Lung (tissue), 12 donors: ENCODE data around the gene RAB3C. TPM values are rescaled to one million over a fixed set of nuclear protein-coding genes. Genes with fewer than 3 reads are reported as not detected.

Experiments used
- ATAC-seq: fragments of 200-7000 bp; cut with Tn5 transposase; one replicate; pipeline ENCODE4 v1.9.1; 2020; ENCODE audit warnings: moderate number of reproducible peaks; ENCODE audit not compliant: insufficient read depth, low FRiP score
- DNase-seq, 3 donors: peaks; one replicate each; pipeline ENCODE4 v3.0.0-alpha.2; 2013 to 2017
- H3K27ac ChIP-seq, 2 donors: one replicate each; pipeline ENCODE4 v1.5.1; 2013; ENCODE audit warnings: mild to moderate bottlenecking in 2 of 2, moderate library complexity in 2 of 2, control low read depth in 1 of 2, inconsistent platforms in 1 of 2, low read depth in 1 of 2, low read length in 1 of 2
- H3K27me3 ChIP-seq, 3 donors: one replicate each; pipeline ENCODE4 v1.5.1; 2013; ENCODE audit warnings: low read length in 2 of 3; ENCODE audit not compliant: control insufficient read depth in 3 of 3, insufficient read depth in 3 of 3
- H3K36me3 ChIP-seq, 4 donors: one replicate each; pipeline ENCODE4 v1.5.1; 2013; ENCODE audit warnings: low read length in 4 of 4, mild to moderate bottlenecking in 1 of 4, moderate library complexity in 1 of 4; ENCODE audit not compliant: control insufficient read depth in 4 of 4, insufficient read depth in 4 of 4
- H3K4me1 ChIP-seq, 5 donors: one replicate each; pipeline ENCODE4 v1.5.1; 2013; ENCODE audit warnings: low read length in 5 of 5, mild to moderate bottlenecking in 2 of 5, moderate library complexity in 1 of 5; ENCODE audit not compliant: control insufficient read depth in 5 of 5, insufficient read depth in 5 of 5
- H3K4me3 ChIP-seq: one replicate; pipeline ENCODE4 v1.5.1; 2013; ENCODE audit warnings: mild to moderate bottlenecking, control low read depth, moderate library complexity
- H3K9ac ChIP-seq, 2 donors: one replicate each; pipeline ENCODE4 v1.5.1; 2013; ENCODE audit warnings: low read length in 2 of 2, control low read depth in 1 of 2; ENCODE audit not compliant: insufficient read depth in 1 of 2
- H3K9me3 ChIP-seq, 4 donors: one replicate each; pipeline ENCODE4 v1.5.1; 2013; ENCODE audit warnings: low read length in 3 of 4, mild to moderate bottlenecking in 1 of 4, moderate library complexity in 1 of 4; ENCODE audit not compliant: control insufficient read depth in 4 of 4, insufficient read depth in 3 of 4
- WGBS, 2 donors: extraction: QIAGEN DNeasy Blood & Tissue Kit; methylation state at CpG; one replicate each; pipeline ENCODE4 v1.1.7; 2013; 5-methylcytosine and 5-hydroxymethylcytosine counted together
- polyA plus RNA-seq, 2 donors: library from polyadenylated mRNA; stranded (reverse); fragments of 200-250 nt; gene quantifications; one replicate each; pipeline ENCODE4 v1.2.1, GENCODE V29; 2013
- total RNA-seq, 2 donors: library from RNA; depleted of rRNA in 1 of 2; stranded (reverse); fragments of >200 nt in 1 of 2; gene quantifications; one replicate each; pipeline ENCODE4 v1.2.1, GENCODE V29; 2014 to 2021
- TF ChIP-seq, protein P1 (sequence below): IDR thresholded peaks from 2 replicates; pipeline ENCODE4 v1.5.1; 2012; ENCODE audit warnings: mild to moderate bottlenecking; ENCODE audit errors: control extremely low read depth, extremely low read depth
- donor health status: control.
- donor health status: control.
- donor health status: Bipolar disorder and iron deficiency.
- donor health status: healthy.
- donor health status: DM: yes; HTN: yes; CAD: no.

RAB3C gene
- total and polyA plus RNA-seq, 4 donors: 0.35 to 1.1 (median 0.86) TPM

DNA sequence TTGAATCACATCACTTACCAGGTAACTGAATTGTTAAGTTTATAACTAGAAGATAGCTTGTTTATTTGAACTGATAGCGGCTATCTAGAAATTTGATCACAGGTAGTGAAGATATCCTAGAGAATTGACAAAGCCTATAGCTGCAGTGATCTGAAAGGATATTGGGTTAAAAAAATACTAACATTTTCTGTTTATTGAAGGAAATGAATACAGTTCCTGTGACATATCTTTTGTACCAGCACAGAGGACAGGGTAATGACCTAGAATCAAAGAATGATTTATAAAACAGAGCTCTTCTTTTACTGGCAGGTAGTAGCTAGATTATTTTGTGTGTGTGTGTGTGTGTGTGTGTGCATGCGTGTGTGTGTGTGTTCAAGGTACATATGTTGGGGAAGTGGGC lies 94.8 kb downstream of the RAB3C start:
- no peak overlapping the region for H3K9ac ChIP-seq
- H3K4me1 ChIP-seq: no peaks in the 10 kb centered on the region
- H3K4me3 ChIP-seq: no peak overlapping the region
- DNase-seq (no peak), ATAC-seq (no peak)
- no peak overlapping the region for H3K27ac ChIP-seq
- WGBS, 2 donors: 75 to 84% methylated on average over 2 of the region's 2 CpGs
- no peaks in the 10 kb centered on the region for H3K36me3 ChIP-seq
- TF ChIP-seq, protein P1, sequence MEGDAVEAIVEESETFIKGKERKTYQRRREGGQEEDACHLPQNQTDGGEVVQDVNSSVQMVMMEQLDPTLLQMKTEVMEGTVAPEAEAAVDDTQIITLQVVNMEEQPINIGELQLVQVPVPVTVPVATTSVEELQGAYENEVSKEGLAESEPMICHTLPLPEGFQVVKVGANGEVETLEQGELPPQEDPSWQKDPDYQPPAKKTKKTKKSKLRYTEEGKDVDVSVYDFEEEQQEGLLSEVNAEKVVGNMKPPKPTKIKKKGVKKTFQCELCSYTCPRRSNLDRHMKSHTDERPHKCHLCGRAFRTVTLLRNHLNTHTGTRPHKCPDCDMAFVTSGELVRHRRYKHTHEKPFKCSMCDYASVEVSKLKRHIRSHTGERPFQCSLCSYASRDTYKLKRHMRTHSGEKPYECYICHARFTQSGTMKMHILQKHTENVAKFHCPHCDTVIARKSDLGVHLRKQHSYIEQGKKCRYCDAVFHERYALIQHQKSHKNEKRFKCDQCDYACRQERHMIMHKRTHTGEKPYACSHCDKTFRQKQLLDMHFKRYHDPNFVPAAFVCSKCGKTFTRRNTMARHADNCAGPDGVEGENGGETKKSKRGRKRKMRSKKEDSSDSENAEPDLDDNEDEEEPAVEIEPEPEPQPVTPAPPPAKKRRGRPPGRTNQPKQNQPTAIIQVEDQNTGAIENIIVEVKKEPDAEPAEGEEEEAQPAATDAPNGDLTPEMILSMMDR: no peak
- no peaks in the 10 kb centered on the region for H3K27me3 ChIP-seq
- H3K9me3 ChIP-seq: no peaks in the 10 kb centered on the region

- H3K4me1 ChIP-seq: no peaks in the 10 kb centered on the region
- TF ChIP-seq, protein P1: no peak
- H3K9ac ChIP-seq: no peak overlapping the region
Observed at GRCh38 chr5:58680503-58680902, 97.6 kb downstream of the RAB3C start.

DNA sequence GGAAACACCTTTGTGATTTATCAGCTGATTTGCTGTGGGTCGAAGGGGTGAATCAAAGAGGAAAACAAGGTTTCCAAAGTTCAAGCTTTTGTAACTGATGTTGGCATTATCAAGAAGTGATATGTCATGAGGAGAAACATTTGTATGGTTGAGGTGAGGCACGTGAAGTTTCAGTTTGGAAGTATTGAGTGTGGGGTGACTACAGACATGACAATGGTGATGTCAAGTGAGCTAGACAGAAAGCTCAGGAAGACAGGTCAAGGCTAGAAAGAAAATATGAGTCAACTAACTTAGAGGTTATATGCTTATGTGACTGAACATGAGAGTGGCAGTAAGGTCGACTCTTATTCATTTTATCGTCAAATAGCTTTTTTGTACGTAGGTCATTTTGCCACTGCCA lies 99.1 kb downstream of the RAB3C start:
- no peaks in the 10 kb centered on the region for H3K36me3 ChIP-seq
- no peaks in the 10 kb centered on the region for H3K4me1 ChIP-seq
- H3K9me3 ChIP-seq: no peaks in the 10 kb centered on the region
- 82 to 88% methylated on average over 5 of the region's 5 CpGs for WGBS, 2 donors
- ATAC-seq (no peak), DNase-seq (no peak)
- H3K27ac ChIP-seq: no peak overlapping the region
- TF ChIP-seq, protein P1: no peak
- H3K27me3 ChIP-seq: no peaks in the 10 kb centered on the region
- H3K4me3 ChIP-seq: no peak overlapping the region
- H3K9ac ChIP-seq: no peak overlapping the region

More at GRCh38 chr5:58680503-58680902, 97.6 kb downstream of the RAB3C start:
- ATAC-seq (no peak), DNase-seq (no peak)
- 49 to 78% methylated on average over 2 of the region's 2 CpGs for WGBS, 2 donors
- H3K27ac ChIP-seq: no peak overlapping the region
- no peaks in the 10 kb centered on the region for H3K27me3 ChIP-seq
- no peaks in the 10 kb centered on the region for H3K36me3 ChIP-seq
- H3K9me3 ChIP-seq: no peaks in the 10 kb centered on the region
- H3K4me3 ChIP-seq: no peak overlapping the region

DNA sequence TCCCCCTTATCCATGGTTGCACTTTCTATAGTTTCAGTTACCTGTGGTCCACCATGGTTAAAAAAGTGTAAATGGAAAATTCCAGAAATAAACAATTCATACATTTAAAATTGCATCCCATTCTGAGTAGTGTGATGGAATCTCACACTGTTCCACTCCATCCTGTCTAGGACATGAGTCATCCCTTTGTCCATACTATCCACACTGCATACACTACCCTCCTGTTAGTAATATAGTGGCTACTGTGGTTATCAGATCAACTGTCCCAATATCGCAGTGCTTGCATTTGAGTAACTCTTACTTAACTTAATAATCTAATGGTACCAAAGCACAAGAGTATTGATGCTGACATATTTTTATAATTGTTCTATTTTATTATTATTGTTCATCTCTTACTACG lies 100.7 kb downstream of the RAB3C start:
- no peak overlapping the region for H3K4me3 ChIP-seq
- H3K27me3 ChIP-seq: no peaks in the 10 kb centered on the region
- no peaks in the 10 kb centered on the region for H3K4me1 ChIP-seq
- DNase-seq: no peak
- ATAC-seq: no peak
- WGBS, 2 donors: 94 to 99% methylated on average over 2 of the region's 2 CpGs
- H3K36me3 ChIP-seq: no peaks in the 10 kb centered on the region
- no peaks in the 10 kb centered on the region for H3K9me3 ChIP-seq
- TF ChIP-seq, protein P1: no peak
- H3K9ac ChIP-seq: no peak overlapping the region
- H3K27ac ChIP-seq: no peak overlapping the region
